Fibroblast of gingiva (primary cell): ENCODE data around the gene MBD3L3.
"Not testable (repeated sequence)": the region's sequence is repeated elsewhere in the genome, so short reads cannot be mapped to it uniquely, and the experiment has no call there.

Experiments used
- DNase-seq: peaks from one replicate; pipeline ENCODE4 v3.0.0-alpha.2; 2011; ENCODE audit warnings: low read depth

Gene MBD3L3

GRCh38 chr19:7058576-7058975, at the start of gene MBD3L3:
TSS of gene MBD3L3 (minus strand) at chr19:7058676. CDS start at chr19:7058605, 71 bp downstream.
- not testable (repeated sequence) for DNase-seq

- DNase-seq: no peak
Observed at GRCh38 chr19:7106711-7107657, 48.5 kb upstream of the MBD3L3 start.

- no peak for DNase-seq
Observed at GRCh38 chr19:7104747-7105447, 46.4 kb upstream of the MBD3L3 start.

GRCh38 chr19:7101498-7102253, 43.2 kb upstream of the MBD3L3 start:
- DNase-seq: no peak

GRCh38 chr19:7099597-7099921, 41.1 kb upstream of the MBD3L3 start:
- DNase-seq: no peak

- DNase-seq: peak; percentile 90
Observed at GRCh38 chr19:7098701-7099596, 40.5 kb upstream of the MBD3L3 start.

GRCh38 chr19:7098096-7098495, 39.6 kb upstream of the MBD3L3 start:
- DNase-seq: no peak

GRCh38 chr19:7088999-7089398, 30.5 kb upstream of the MBD3L3 start:
- DNase-seq: no peak

GRCh38 chr19:7083076-7083956, 24.8 kb upstream of the MBD3L3 start:
- DNase-seq: peak; percentile 32

- no peak for DNase-seq
Observed at GRCh38 chr19:7078008-7078407, 19.5 kb upstream of the MBD3L3 start.

GRCh38 chr19:7076151-7076550, 17.7 kb upstream of the MBD3L3 start:
- DNase-seq: no peak

GRCh38 chr19:7074705-7075282, 16.3 kb upstream of the MBD3L3 start:
- DNase-seq: no peak

GRCh38 chr19:7072541-7072940, 14.1 kb upstream of the MBD3L3 start:
- DNase-seq: no peak

- DNase-seq: no peak
Observed at GRCh38 chr19:7069904-7070226, 11.4 kb upstream of the MBD3L3 start.

GRCh38 chr19:7069042-7069903, 10.8 kb upstream of the MBD3L3 start, which contains the start of gene ZNF557:
TSS of gene ZNF557 (plus strand) at chr19:7069703. CDS start at chr19:7075075, 5,372 bp downstream.
- DNase-seq: peak; percentile 97

GRCh38 chr19:7068599-7068998, 10.1 kb upstream of the MBD3L3 start:
- no peak for DNase-seq

GRCh38 chr19:7067716-7068115, 9.2 kb upstream of the MBD3L3 start:
- DNase-seq: peak; percentile 23

- DNase-seq: not testable (repeated sequence)
Observed at GRCh38 chr19:7067122-7067521, 8.6 kb upstream of the MBD3L3 start.

GRCh38 chr19:7063764-7064418, 5.4 kb upstream of the MBD3L3 start:
- DNase-seq: no peak
